Right lobe of liver (tissue), 6 donors: ENCODE results near the gene ULK1. TPM values are rescaled to one million over a fixed set of nuclear protein-coding genes. Genes with fewer than 3 reads are reported as not detected.
A peak's percentile ranks its signal among the peaks of the same experiment; 100 is the strongest.

ENCODE experiments used
- ATAC-seq, 4 donors: fragments of 200-7000 bp; cut with Tn5 transposase; one replicate each; pipeline ENCODE4 v1.9.1; 2020; ENCODE audit warnings: mild to moderate bottlenecking in 4 of 4, moderate library complexity in 4 of 4
- DNase-seq, 3 donors: peaks; one replicate each; pipeline ENCODE4 v3.0.0-alpha.2; 2020
- H3K27ac ChIP-seq, 3 donors: fragments of 200-600 bp; one replicate each; pipeline ENCODE4 v1.8.0; 2022
- H3K27me3 ChIP-seq, 2 donors: fragments of 200-600 bp; one replicate each; pipeline ENCODE4 v1.8.0; 2022
- H3K36me3 ChIP-seq, 4 donors: fragments of 200-600 bp; sonication (generic) in 1 of 4; one replicate each; pipeline versions ENCODE4 v1.5.1 to v1.8.0; 2017 to 2022; ENCODE audit warnings: control low read depth in 1 of 4
- H3K4me1 ChIP-seq, 4 donors: fragments of 200-600 bp; sonication (generic) in 1 of 4; one replicate each; pipeline versions ENCODE4 v1.5.1 to v1.8.0; 2017 to 2022; ENCODE audit warnings: control low read depth in 1 of 4
- H3K4me3 ChIP-seq, 3 donors: fragments of 200-600 bp; one replicate each; pipeline ENCODE4 v1.8.0; 2022
- H3K9me3 ChIP-seq, 4 donors: fragments of 200-600 bp; sonication (generic) in 1 of 4; one replicate each; pipeline versions ENCODE4 v1.5.1 to v1.8.0; 2017 to 2022; ENCODE audit warnings: control low read depth in 1 of 4
- POLR2A ChIP-seq: fragments of 450-650 bp; IDR thresholded peaks from one replicate; pipeline ENCODE4 v1.6.1; 2017; ENCODE audit warnings: antibody characterized with exemption, mild to moderate bottlenecking
- whole genome bisulfite sequencing: methylation state at CpG from one replicate; pipeline ENCODE4 v1.1.6; 2018; ENCODE audit warnings: low coverage, low lambda C conversion rate; ENCODE audit not compliant: insufficient coverage; ENCODE audit errors: missing lambda C conversion rate; 5-methylcytosine and 5-hydroxymethylcytosine counted together
- intact Hi-C, 2 donors: fragments of 100-400 bp; cut with DNase I; formaldehyde crosslinking; loops; one replicate each; pipeline versions ENCODE4 v1.11.2 to v1.14.1; 2022
- total RNA-seq, 6 experiments: library from RNA; depleted of rRNA in 2 of 6; stranded (reverse); fragments of >200 nt in 2 of 6; fragmentation: NEBNext Ultra II Directional in 3 of 6; extraction: Animal tissue kit (Norgen Biotek cat#: 25700) in 3 of 6; gene quantifications; one replicate each; pipeline versions ENCODE4 v1.1.0 to v1.2.4, GENCODE V29; 2016 to 2023
- TF ChIP-seq, protein P1 (sequence below), 4 donors: fragments of 200-600 bp in 3 of 4; fragments of 450-650 bp in 1 of 4; IDR thresholded peaks; one replicate each; pipeline versions ENCODE4 v1.5.1 to v1.8.0; 2016 to 2022; ENCODE audit warnings: antibody characterized with exemption in 4 of 4, mild to moderate bottlenecking in 2 of 4
- donor health status: DM: no; HTN: yes; CAD: no.
- donor health status: DM: no; HTN: no; CAD: no.
- donor health status: DM: no; HTN: no; CAD: no.
- donor health status: DM: no; HTN: yes; CAD: no.
- donor health status: DM: no; HTN: yes; CAD: no.

Gene ULK1
- total RNA-seq, 6 experiments from 2014 or later = 14.5 to 39.0 (median 20.5) TPM

DNA sequence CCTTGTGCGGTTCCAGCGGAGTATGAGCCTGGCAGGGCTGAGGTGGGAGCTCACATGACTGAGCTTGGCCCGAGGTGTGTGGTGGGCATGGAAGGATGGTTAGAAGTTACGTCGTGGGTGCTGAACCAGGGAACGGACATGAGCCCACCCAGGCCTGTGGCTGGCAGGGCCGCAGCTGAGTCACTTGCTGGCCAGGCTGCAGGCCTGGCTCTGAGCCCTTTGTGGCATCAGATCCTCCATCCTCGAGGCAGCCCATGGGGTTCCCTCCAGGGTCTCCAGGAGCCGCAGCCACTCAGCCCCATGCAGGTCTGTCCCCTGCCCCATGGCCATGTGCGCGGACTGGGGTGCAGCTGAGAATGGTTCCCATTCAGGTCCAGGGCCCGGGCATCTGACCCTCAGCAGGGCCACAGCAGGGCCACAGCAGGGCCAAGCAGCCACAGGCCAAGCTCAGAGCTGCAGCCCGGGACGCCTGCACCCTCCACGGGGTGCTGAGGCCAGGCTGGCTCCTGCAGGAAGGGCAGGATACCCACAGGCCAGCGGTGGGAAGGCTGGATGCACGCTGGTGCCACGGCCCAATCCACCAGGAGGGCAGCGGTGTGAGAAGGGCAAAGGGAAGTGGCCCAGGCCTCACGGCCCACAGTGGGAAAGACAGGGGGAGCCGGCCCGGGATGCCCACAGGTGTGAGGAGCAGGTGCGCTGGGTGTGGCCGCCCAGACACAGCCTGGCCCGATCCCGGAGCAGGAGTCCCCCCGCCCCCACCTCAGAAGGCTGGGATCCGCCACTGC is 26.3 kb upstream of the ULK1 start:
- WGBS = no CpG with 5 or more reads among the region's 28 CpGs
- TF ChIP-seq, protein P1, sequence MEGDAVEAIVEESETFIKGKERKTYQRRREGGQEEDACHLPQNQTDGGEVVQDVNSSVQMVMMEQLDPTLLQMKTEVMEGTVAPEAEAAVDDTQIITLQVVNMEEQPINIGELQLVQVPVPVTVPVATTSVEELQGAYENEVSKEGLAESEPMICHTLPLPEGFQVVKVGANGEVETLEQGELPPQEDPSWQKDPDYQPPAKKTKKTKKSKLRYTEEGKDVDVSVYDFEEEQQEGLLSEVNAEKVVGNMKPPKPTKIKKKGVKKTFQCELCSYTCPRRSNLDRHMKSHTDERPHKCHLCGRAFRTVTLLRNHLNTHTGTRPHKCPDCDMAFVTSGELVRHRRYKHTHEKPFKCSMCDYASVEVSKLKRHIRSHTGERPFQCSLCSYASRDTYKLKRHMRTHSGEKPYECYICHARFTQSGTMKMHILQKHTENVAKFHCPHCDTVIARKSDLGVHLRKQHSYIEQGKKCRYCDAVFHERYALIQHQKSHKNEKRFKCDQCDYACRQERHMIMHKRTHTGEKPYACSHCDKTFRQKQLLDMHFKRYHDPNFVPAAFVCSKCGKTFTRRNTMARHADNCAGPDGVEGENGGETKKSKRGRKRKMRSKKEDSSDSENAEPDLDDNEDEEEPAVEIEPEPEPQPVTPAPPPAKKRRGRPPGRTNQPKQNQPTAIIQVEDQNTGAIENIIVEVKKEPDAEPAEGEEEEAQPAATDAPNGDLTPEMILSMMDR (IDR thresholded peaks at IDR 0.05) = no peak
- TF ChIP-seq POLR2A = no peak

DNA sequence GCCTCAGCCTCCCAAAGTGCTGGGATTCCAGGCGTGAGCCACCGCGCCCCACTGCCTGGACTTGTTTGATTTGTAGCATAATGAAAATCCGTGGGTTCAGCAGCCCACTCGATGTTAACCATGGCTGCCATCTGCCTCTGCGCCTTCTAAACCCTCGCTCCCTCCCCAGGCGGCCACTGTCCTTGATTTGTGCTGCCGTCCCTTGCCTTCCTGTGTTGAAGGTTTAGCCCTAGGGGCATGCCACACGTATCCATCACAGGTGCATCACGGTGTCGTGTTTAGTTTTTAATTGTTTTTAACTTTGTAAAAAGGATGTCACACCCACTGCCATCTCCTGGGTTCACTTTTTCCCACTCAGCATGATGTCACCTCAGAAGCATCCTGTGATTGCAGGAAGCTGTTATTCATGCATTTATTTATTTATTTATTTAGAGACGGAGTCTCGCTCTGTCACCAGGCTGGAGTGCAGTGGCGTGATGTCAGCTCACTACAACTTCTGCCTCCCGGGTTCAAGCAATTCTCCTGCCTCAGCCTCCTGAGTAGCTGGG is 24.5 kb upstream of the ULK1 start:
- no peak for TF ChIP-seq POLR2A
- TF ChIP-seq, protein P1 (IDR thresholded peaks at IDR 0.05) = no peak
- ATAC-seq = peak in 1 of 4 donors; percentile 65
- WGBS = 74% methylated on average over 12 of the region's 16 CpGs

More for the DNA sequence above, 26.3 kb upstream of the ULK1 start:
- peak in 1 of 4 donors; percentile 34 for ATAC-seq
- intact Hi-C loops = no loop called here
- H3K4me1 ChIP-seq = peaks cover 0 to 4% (median 0%) of the 10 kb centered on the region in 4 donors
- no peaks in the 10 kb centered on the region for H3K27me3 ChIP-seq
- H3K9me3 ChIP-seq = no peaks in the 10 kb centered on the region
- no peaks in the 10 kb centered on the region for H3K36me3 ChIP-seq
- no peak overlapping the region for H3K27ac ChIP-seq
- DNase-seq = no peak
- no peak overlapping the region for H3K4me3 ChIP-seq

DNA sequence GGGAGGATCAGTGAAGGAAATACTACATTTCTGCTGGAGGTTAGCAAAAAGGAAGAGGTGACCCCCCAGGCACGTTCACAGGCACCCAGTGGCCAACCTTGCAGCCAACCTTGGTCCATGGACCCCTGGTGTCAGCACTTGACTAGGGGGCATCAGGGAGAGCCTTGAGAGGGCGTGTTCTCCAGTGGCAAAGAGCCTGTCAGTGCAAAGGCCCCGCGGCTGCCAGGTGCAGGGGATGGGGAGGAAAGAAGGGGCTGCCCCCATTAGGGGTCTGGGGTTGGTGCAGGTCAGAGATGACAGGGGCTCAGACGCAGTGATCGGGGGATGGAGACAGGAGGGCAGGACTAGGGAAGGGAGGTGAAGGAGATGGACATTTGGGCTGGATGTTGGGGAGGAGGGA is 22.7 kb upstream of the ULK1 start:
- intact Hi-C loops = no loop called here
- Histone ChIP-seq H3K4me3 (no peak overlapping the region), H3K4me1 (no peaks in the 10 kb centered on the region), H3K27ac (no peak overlapping the region), H3K9me3 (no peaks in the 10 kb centered on the region), H3K27me3 (no peaks in the 10 kb centered on the region), H3K36me3 (no peaks in the 10 kb centered on the region)
- ATAC-seq (peak in 1 of 4 donors; percentile 16), DNase-seq (no peak)
- TF ChIP-seq POLR2A = no peak
- TF ChIP-seq, protein P1 (IDR thresholded peaks at IDR 0.05) = no peak
- 81% methylated on average over 5 of the region's 6 CpGs for WGBS

More for the DNA sequence above, 24.5 kb upstream of the ULK1 start:
- no peaks in the 10 kb centered on the region for H3K9me3 ChIP-seq
- H3K36me3 ChIP-seq = no peaks in the 10 kb centered on the region
- no peak for DNase-seq
- no peak overlapping the region for H3K4me3 ChIP-seq
- no peaks in the 10 kb centered on the region for H3K4me1 ChIP-seq
- no peaks in the 10 kb centered on the region for H3K27me3 ChIP-seq
- intact Hi-C loops = no loop called here
- no peak overlapping the region for H3K27ac ChIP-seq

DNA sequence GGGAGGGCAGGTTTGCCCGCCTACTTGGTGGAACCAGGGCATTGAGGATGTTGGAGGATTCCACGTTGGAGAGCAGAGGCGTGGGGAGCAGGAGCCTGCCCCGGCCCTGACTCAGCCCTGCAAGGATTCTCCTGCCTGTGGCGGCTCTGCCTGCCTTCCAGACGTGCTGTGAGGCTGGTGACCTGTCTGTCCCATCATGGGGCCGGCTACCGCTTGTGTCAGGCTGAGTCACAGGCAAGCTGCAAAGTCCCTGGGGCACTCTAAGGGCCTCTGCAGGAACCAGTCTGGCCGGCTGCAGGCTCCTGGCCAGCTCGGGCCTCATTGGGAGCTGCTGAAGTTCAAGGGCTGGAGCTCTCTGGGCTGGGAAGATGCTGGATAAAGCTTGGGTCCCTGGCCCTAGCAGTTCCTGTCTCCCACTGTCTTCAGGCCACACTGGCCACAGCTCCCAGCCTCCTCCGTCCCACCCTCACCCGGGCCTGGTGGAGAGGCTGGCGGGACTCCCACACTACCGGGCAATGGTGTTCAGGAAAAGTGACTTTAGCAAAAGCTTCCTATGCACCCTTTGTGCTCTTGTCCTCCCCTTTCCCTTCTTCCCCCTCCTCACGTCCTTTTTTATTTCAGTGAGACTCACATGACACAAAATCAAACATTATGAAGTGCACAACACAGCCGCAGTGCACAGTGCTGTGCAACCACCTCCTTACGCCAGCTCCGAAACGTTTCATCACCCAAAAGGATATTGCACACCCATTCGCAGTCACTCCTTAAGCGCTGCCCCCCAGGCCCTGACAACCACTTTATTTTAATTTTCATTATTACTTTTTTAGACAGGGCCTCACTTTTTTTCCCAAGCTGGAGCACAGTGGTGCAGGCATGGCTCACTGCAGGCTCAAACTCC is 22.0 kb upstream of the ULK1 start:
- Histone ChIP-seq H3K9me3 (no peaks in the 10 kb centered on the region), H3K27me3 (no peaks in the 10 kb centered on the region), H3K36me3 (no peaks in the 10 kb centered on the region), H3K4me3 (no peak overlapping the region), H3K4me1 (no peaks in the 10 kb centered on the region), H3K27ac (no peak overlapping the region)
- intact Hi-C loops = no loop called here
- TF ChIP-seq POLR2A = no peak
- TF ChIP-seq, protein P1 (IDR thresholded peaks at IDR 0.05) = no peak
- no peak for DNase-seq
- WGBS = 71% methylated on average over 11 of the region's 21 CpGs
- ATAC-seq = peak in 2 of 4 donors; percentile 7 to 29
